Activated T-cell treated with anti-CD3 and anti-CD28 coated beads, Interleukin-2, amount 50 U/mL, for 72 hours (primary cell): Measurements from ENCODE around the gene ELFN1. TPM values are rescaled to one million over a fixed set of nuclear protein-coding genes. Genes with fewer than 3 reads are reported as not detected.

Experiments used
- ATAC-seq, 2 donors: fragments of 150-1000 bp; cut with Tn5 transposase; replicated peaks in 1 of 2; 2 replicates each; pipeline ENCODE4 v1.10.0; 2021; ENCODE audit warnings: moderate library complexity in 2 of 2, mild to moderate bottlenecking in 1 of 2
- DNase-seq, 2 donors: peaks; one replicate each; pipeline ENCODE4 v3.0.0; 2021 to 2022; ENCODE audit warnings: mixed read lengths in 1 of 2
- H3K27ac Mint-ChIP-seq: one replicate; pipeline ENCODE4 v1.8.0; 2022; ENCODE audit warnings: mild to moderate bottlenecking, moderate library complexity, mixed read lengths
- H3K27me3 Mint-ChIP-seq: one replicate; pipeline ENCODE4 v1.8.0; 2022; ENCODE audit warnings: low read depth, mixed read lengths
- H3K36me3 Mint-ChIP-seq, 2 donors: one replicate each; pipeline ENCODE4 v1.8.0; 2022; ENCODE audit warnings: mixed read lengths in 2 of 2, mild to moderate bottlenecking in 1 of 2; ENCODE audit not compliant: insufficient read depth in 2 of 2
- H3K4me1 Mint-ChIP-seq: one replicate; pipeline ENCODE4 v1.8.0; 2022; ENCODE audit warnings: low read depth, mixed read lengths
- H3K4me3 Mint-ChIP-seq, 2 donors: one replicate each; pipeline ENCODE4 v1.8.0; 2022; ENCODE audit warnings: mild to moderate bottlenecking in 2 of 2, mixed read lengths in 2 of 2, moderate library complexity in 2 of 2
- H3K9me3 Mint-ChIP-seq, 2 donors: one replicate each; pipeline ENCODE4 v1.8.0; 2022; ENCODE audit warnings: mixed read lengths in 2 of 2
- total RNA-seq, 2 donors: library from RNA; stranded (reverse); gene quantifications; one replicate each; pipeline ENCODE4 v1.2.3, GENCODE V29; 2022

The ELFN1 gene
- total RNA-seq, 2 donors from 2014 or later = not detected

- Mint-ChIP-seq H3K27me3 (peaks cover 54% of the 10 kb centered on the region), H3K27ac (no peak overlapping the region), H3K4me1 (no peaks in the 10 kb centered on the region), H3K36me3 (no peaks in the 10 kb centered on the region), H3K4me3 (no peak overlapping the region), H3K9me3 (no peaks in the 10 kb centered on the region)
- DNase-seq = no peak
- no peak for ATAC-seq
These were observed 8.0 kb upstream of the ELFN1 start for GRCh38 chr7:1662101-1662500.

- DNase-seq (no peak), ATAC-seq (no peak)
- H3K27ac Mint-ChIP-seq = no peak overlapping the region
- H3K36me3 Mint-ChIP-seq = no peaks in the 10 kb centered on the region
- H3K27me3 Mint-ChIP-seq = peaks cover 48% of the 10 kb centered on the region
- H3K4me3 Mint-ChIP-seq = no peak overlapping the region
- no peaks in the 10 kb centered on the region for H3K9me3 Mint-ChIP-seq
- no peaks in the 10 kb centered on the region for H3K4me1 Mint-ChIP-seq
These were observed 7.3 kb upstream of the ELFN1 start for GRCh38 chr7:1662767-1663166.

GRCh38 chr7:1663223-1663622 lies 6.9 kb upstream of the ELFN1 start:
- Mint-ChIP-seq H3K9me3 (no peaks in the 10 kb centered on the region), H3K4me3 (peak overlapping the region in 1 of 2 donors; percentile 27), H3K27me3 (peaks cover 47% of the 10 kb centered on the region), H3K4me1 (no peaks in the 10 kb centered on the region), H3K27ac (no peak overlapping the region), H3K36me3 (no peaks in the 10 kb centered on the region)
- ATAC-seq (no peak), DNase-seq (no peak)

GRCh38 chr7:1663857-1664651 lies 6.0 kb upstream of the ELFN1 start:
- DNase-seq (no peak), ATAC-seq (no peak)
- H3K4me3 Mint-ChIP-seq = peak overlapping the region in 1 of 2 donors; percentile 20
- H3K4me1 Mint-ChIP-seq = peaks cover 3% of the 10 kb centered on the region
- no peaks in the 10 kb centered on the region for H3K9me3 Mint-ChIP-seq
- H3K27me3 Mint-ChIP-seq = peaks cover 47% of the 10 kb centered on the region
- no peaks in the 10 kb centered on the region for H3K36me3 Mint-ChIP-seq
- H3K27ac Mint-ChIP-seq = no peak overlapping the region

- Mint-ChIP-seq H3K9me3 (no peaks in the 10 kb centered on the region), H3K36me3 (no peaks in the 10 kb centered on the region), H3K4me1 (peaks cover 5% of the 10 kb centered on the region), H3K4me3 (peak overlapping the region in 1 of 2 donors; percentile 27), H3K27ac (no peak overlapping the region), H3K27me3 (peaks cover 47% of the 10 kb centered on the region)
- DNase-seq (peak; percentile 51 to 56), ATAC-seq (peak in 1 of 2 donors; percentile 30)
These were observed 5.1 kb upstream of the ELFN1 start for GRCh38 chr7:1664711-1665548.

- Mint-ChIP-seq H3K9me3 (no peaks in the 10 kb centered on the region), H3K4me3 (no peak overlapping the region), H3K36me3 (no peaks in the 10 kb centered on the region), H3K27ac (no peak overlapping the region), H3K4me1 (peaks cover 5% of the 10 kb centered on the region), H3K27me3 (peaks cover 41% of the 10 kb centered on the region)
- DNase-seq = no peak
- ATAC-seq = peak in 1 of 2 donors; percentile 52
These were observed 4.3 kb upstream of the ELFN1 start for GRCh38 chr7:1665549-1666316.

GRCh38 chr7:1666317-1666822 lies 3.7 kb upstream of the ELFN1 start:
- H3K4me1 Mint-ChIP-seq = peaks cover 5% of the 10 kb centered on the region
- peaks cover 46% of the 10 kb centered on the region for H3K27me3 Mint-ChIP-seq
- DNase-seq (no peak), ATAC-seq (no peak)
- H3K36me3 Mint-ChIP-seq = no peaks in the 10 kb centered on the region
- peak overlapping the region in 1 of 2 donors; percentile 31 for H3K4me3 Mint-ChIP-seq
- H3K27ac Mint-ChIP-seq = no peak overlapping the region
- H3K9me3 Mint-ChIP-seq = no peaks in the 10 kb centered on the region

- H3K9me3 Mint-ChIP-seq = no peaks in the 10 kb centered on the region
- H3K36me3 Mint-ChIP-seq = no peaks in the 10 kb centered on the region
- H3K4me1 Mint-ChIP-seq = peaks cover 5% of the 10 kb centered on the region
- no peak overlapping the region for H3K27ac Mint-ChIP-seq
- peak overlapping the region; percentile 75 to 86 for H3K4me3 Mint-ChIP-seq
- DNase-seq (no peak), ATAC-seq (peak in 1 of 2 donors; percentile 11)
- peaks cover 40% of the 10 kb centered on the region for H3K27me3 Mint-ChIP-seq
These were observed 3.1 kb upstream of the ELFN1 start for GRCh38 chr7:1666823-1667565.

- no peak overlapping the region for H3K27ac Mint-ChIP-seq
- peak overlapping the region; percentile 75 to 86 for H3K4me3 Mint-ChIP-seq
- H3K36me3 Mint-ChIP-seq = no peaks in the 10 kb centered on the region
- no peak for DNase-seq
- H3K27me3 Mint-ChIP-seq = peaks cover 38% of the 10 kb centered on the region
- no peaks in the 10 kb centered on the region for H3K9me3 Mint-ChIP-seq
- peaks cover 5% of the 10 kb centered on the region for H3K4me1 Mint-ChIP-seq
- no peak for ATAC-seq
These were observed 2.3 kb upstream of the ELFN1 start for GRCh38 chr7:1667566-1668395.

- Mint-ChIP-seq H3K9me3 (no peaks in the 10 kb centered on the region), H3K27ac (no peak overlapping the region), H3K27me3 (peaks cover 31% of the 10 kb centered on the region), H3K4me1 (peaks cover 5% of the 10 kb centered on the region), H3K36me3 (no peaks in the 10 kb centered on the region), H3K4me3 (peak overlapping the region; percentile 58 to 68)
- DNase-seq (no peak), ATAC-seq (peak in 1 of 2 donors; percentile 8)
These were observed 1.5 kb upstream of the ELFN1 start for GRCh38 chr7:1668396-1669063.
